ENCODE data around the gene CRELD2.

GRCh38 chr22:49871482-49871881 lies 47.0 kb upstream of the CRELD2 start:
- TF ChIP-seq CTCF (conservative IDR thresholded peaks at IDR 0.05; ENCODE audit: low read depth in 2 of 2), result no peak
- no peak for TF ChIP-seq POLR2AphosphoS5 (IDR thresholded peaks at IDR 0.05; ENCODE audit: low read depth)
- TF ChIP-seq REST (IDR thresholded peaks at IDR 0.05; ENCODE audit: unreplicated experiment), result no peak
- TF ChIP-seq EZH2phosphoT487 (IDR thresholded peaks at IDR 0.05; ENCODE audit: unreplicated experiment), result no peak
- no peak for TF ChIP-seq JUNB (IDR thresholded peaks at IDR 0.05; ENCODE audit: unreplicated experiment)
- TF ChIP-seq EZH2 (IDR thresholded peaks at IDR 0.05; ENCODE audit: low read depth, unreplicated experiment), result no peak
- TF ChIP-seq CREB1 (CRISPR knock-in tag; IDR thresholded peaks at IDR 0.05; ENCODE audit: low read depth), result no peak

Data from GM23338 (cell line).